Medulla oblongata (tissue), 1 donor: ENCODE measurements around the gene ZBED4.
A peak's percentile ranks its signal among the peaks of the same experiment; 100 is the strongest.

ENCODE experiments used
- DNase-seq: peaks from one replicate; pipeline ENCODE4 v3.0.0-alpha.2; 2015; ENCODE audit errors: extremely low spot score

The ZBED4 gene

GRCh38 chr22:49880281-49880680 is 26.6 kb downstream of the ZBED4 start:
- no peak for DNase-seq

DNA sequence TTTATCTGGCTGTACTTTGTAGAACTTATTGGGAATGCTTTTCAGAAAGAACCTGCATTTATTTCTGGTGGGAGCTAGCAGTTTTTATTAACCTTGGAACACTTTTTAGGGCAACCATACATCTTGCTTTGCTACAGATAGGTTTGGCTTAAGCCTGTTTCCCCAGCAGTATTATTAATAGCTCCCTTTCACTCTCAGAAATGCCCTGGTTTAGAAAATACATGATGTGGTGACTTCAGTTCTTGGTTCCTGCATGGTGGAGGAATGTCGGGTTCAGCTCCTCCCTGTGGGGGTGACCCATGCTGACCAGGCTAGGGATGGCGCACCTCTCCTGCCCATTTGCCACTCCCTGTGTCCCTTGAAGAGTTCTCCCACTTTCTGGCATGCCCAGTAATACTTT is 28.2 kb downstream of the ZBED4 start:
- no peak for DNase-seq

- DNase-seq: peak; percentile 9
Observed at GRCh38 chr22:49882519-49883293, 29.1 kb downstream of the ZBED4 start.

GRCh38 chr22:49883294-49883640 is 29.6 kb downstream of the ZBED4 start:
- DNase-seq: no peak

GRCh38 chr22:49884075-49884474 is 30.4 kb downstream of the ZBED4 start:
- DNase-seq: no peak

- no peak for DNase-seq
Observed at GRCh38 chr22:49884503-49885260, 31.0 kb downstream of the ZBED4 start.

GRCh38 chr22:49885281-49885680 is 31.6 kb downstream of the ZBED4 start:
- no peak for DNase-seq

- DNase-seq: no peak
Observed at GRCh38 chr22:49885881-49886280, 32.2 kb downstream of the ZBED4 start.

GRCh38 chr22:49886346-49887063 is 32.9 kb downstream of the ZBED4 start:
- DNase-seq: no peak

DNA sequence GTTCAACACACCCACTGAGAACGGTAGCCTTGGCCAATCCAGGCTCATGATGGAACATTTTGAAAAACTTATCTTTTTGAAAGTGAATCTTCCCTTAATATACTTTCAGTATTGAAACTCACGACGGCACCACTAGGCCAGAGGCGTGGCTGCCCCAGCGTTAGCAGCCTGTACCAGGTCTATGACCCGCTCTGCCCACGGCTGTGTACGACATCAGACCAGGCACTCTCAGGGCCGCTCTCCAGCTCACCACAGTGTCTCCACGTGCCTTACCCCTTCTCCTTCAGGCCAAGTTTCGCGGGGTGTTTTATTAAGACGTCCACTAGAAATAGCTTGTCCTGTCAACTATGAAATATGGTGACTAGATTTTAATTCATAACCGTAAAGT is 33.4 kb downstream of the ZBED4 start:
- no peak for DNase-seq

- no peak for DNase-seq
Observed at GRCh38 chr22:49887702-49888101, 34.1 kb downstream of the ZBED4 start.

DNA sequence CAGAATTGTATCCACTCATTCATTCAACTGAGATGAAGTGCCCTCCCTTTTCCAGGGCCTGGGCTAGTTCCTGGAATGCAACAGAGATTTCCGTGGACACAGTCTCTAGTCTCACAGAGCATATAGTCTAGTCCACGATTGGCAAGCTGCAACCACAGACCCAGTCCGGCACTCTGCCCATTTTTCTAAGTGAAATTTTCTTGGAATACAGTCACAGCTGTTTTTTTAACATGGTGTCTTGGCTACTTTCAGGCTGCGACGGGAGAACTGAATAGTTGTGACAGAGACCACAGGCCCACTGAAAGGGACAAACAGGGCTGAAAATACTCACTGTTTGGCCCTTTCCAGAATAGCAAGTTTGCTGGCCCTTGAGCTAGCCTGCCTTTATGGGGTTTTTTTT is 35.4 kb downstream of the ZBED4 start:
- DNase-seq: peak; percentile 77

GRCh38 chr22:49892226-49892899 is 38.7 kb downstream of the ZBED4 start:
- DNase-seq: no peak

DNA sequence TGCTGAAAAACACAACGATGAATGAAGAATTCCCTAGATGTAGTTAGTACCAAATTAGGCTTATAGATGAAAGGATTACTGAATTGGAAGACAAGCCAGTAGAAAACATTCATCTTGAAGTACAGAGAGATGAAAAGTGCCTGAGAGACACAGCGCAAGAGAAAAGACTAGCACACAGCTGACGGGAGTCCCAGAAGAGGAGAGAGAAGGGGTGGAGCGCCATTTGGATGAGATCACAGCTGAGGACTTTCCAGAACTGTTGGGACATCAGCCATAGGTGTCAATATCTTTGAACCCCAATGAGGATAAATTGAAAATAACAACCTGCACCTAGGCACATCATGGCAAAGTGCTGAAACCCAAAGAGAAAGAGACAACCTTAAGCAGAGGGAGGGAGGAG is 39.4 kb downstream of the ZBED4 start:
- no peak for DNase-seq

GRCh38 chr22:49894322-49895054 is 40.8 kb downstream of the ZBED4 start:
- no peak for DNase-seq

DNA sequence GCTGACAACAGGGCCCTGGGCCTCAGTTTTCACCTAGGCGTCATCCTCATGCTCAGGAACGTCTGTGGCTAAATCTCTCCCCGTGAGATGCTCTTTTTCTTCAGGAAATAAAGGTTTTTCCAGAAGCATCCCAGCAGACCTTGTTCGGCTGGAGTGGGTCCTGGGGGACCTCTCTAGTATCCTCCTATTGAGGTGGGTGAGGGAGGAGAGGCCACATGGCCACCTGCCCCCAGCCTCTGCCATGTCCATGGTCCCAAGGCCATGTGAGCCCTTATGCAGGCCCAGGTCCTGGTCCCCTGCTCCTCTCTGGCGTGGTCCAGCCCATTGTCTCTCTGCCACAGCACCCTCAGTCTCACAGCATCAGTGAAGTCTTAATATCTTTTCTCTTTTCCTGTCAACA is 42.6 kb downstream of the ZBED4 start:
- DNase-seq: no peak

DNA sequence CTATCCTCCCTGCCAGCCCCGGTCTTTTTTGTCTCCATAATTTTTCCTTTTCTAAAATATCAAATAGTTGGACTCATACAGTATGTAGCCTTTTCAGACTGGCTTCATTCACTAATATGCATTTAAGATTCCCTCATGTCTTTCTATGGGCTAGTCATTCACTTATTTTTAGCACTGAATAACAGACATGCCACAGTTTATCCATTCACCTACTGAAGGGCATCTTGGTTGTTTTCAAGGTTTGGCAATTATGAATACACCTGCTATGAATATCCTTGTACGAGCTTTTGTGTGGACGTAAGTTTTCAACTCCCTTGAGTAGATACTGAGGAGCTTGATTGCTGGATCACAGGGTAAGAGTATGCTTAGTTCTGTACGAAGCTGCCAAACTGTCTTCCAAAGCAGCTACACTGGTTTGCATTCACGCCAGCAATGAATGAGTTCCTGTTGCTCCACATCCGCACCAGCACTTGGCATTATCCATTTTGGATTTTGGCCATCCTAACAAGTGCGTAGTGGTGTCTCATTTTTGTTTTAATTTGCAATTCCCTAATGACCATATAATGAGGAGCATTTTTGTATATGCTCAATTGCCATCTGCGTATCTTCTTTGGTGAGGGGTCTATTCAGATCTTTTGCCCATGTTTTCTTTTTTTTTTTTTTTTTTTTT is 43.5 kb downstream of the ZBED4 start:
- DNase-seq: no peak

GRCh38 chr22:49899530-49899929 is 45.9 kb downstream of the ZBED4 start:
- DNase-seq: no peak

DNA sequence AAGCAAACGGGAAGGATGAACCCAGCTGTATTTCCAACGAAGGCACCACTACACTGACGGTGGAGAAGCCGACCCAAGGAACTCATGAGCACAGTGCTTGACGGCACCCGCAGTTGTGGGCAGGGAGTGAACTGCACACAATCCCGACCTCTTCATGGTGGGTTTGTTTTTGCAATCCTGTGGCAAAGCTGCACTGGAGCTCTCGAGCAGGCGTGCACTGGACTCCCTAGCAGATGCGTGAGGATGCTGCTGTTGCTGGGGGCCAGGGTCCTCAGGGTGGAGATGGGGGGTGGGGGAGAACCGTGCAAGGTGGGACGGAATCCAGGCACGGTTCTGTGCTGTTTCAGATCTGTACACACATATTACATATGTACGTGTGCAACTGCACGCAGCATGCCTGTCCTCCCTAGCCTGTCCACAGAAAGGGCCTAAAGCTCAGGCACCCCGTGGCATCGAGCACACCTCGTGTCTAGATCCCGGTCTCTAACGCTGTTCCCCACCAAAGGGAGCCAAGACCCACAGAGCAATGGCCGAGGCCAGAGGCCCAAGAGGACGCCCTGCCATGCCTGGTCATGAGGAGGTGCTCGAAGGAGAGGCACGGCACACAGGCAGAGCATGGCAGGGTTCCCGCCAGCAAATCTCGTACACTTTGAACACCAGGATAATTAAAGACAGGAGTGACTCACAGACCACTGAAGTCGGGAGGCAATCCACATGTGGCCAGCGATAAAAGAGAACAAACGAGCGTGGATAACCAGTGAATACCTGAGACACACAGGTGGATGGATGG is 47.0 kb downstream of the ZBED4 start:
- no peak for DNase-seq

- DNase-seq: no peak
Observed at GRCh38 chr22:49901457-49901856, 47.8 kb downstream of the ZBED4 start.
